Endothelial cell of umbilical vein (primary cell): ENCODE measurements around the gene PRKCD. TPM values are rescaled to one million over a fixed set of nuclear protein-coding genes. Genes with fewer than 3 reads are reported as not detected.

Experiments
- BruUV-seq: library from RNA; stranded (reverse); fragments of 400-500 nt; replicated peaks from 2 replicates; lab custom pipeline; 2021; lab: Mats Ljungman, UMichigan
- CTCF ChIA-PET: fragments of 300-600, 350-600 bp; sonication (Branson Sonifier 250); formaldehyde crosslinking; loops from one replicate; lab custom pipeline; 2021; ENCODE audit warnings: antibody characterized with exemption, inconsistent platforms; lab: Charles Lee
- POLR2A ChIA-PET: fragments of 300-600, 350-600 bp; sonication (Branson Sonifier 250); formaldehyde crosslinking; loops from one replicate; lab custom pipeline; 2021; ENCODE audit warnings: antibody characterized with exemption, inconsistent platforms; lab: Charles Lee
- DNase-seq: peaks from one replicate; pipeline ENCODE4 v3.0.0-alpha.2; 2011; ENCODE audit warnings: low read depth, low spot score
- FAIRE-seq: peaks from 2 replicates; lab custom pipeline; 2011; peaks lifted over from hg19 to GRCh38; lab: Jason Lieb, UNC
- H2AFZ ChIP-seq: 2 replicates; pipeline ENCODE4 v1.6.0; 2012; ENCODE audit warnings: low read depth, low read length, control low read depth, inconsistent platforms
- H3K27ac ChIP-seq: 2 replicates; pipeline ENCODE4 v1.5.1; 2011; ENCODE audit warnings: low read depth, mild to moderate bottlenecking, control low read depth, low read length, moderate library complexity; ENCODE audit not compliant: insufficient read depth
- H3K27me3 ChIP-seq, 2 experiments: 2 replicates each; pipeline versions ENCODE4 v1.6.0 to v1.6.1; 2011; ENCODE audit warnings: low read length in 2 of 2, mixed read lengths in 1 of 2; ENCODE audit not compliant: control insufficient read depth in 2 of 2, insufficient read depth in 2 of 2
- H3K36me3 ChIP-seq, 2 experiments: 2 replicates in 1 of 2; 3 replicates in 1 of 2; pipeline ENCODE4 v1.5.1; 2011; ENCODE audit warnings: low read length in 2 of 2, mild to moderate bottlenecking in 1 of 2, moderate library complexity in 1 of 2; ENCODE audit not compliant: control insufficient read depth in 2 of 2, insufficient read depth in 2 of 2; ENCODE audit errors: extremely low read depth in 1 of 2
- H3K4me1 ChIP-seq: 3 replicates; pipeline ENCODE4 v1.5.1; 2011; ENCODE audit warnings: mild to moderate bottlenecking, low read length; ENCODE audit not compliant: control insufficient read depth, insufficient read depth; ENCODE audit errors: extremely low read depth
- H3K4me2 ChIP-seq: 2 replicates; pipeline ENCODE4 v1.6.1; 2011; ENCODE audit warnings: low read length, control low read depth, mixed read lengths; ENCODE audit not compliant: insufficient read depth
- H3K4me3 ChIP-seq, 3 experiments: fragments of 200-600 bp in 1 of 3; sonication (generic), shearing (Covaris generic) in 1 of 3; replicated peaks in 1 of 3; 2 replicates each; pipeline ENCODE4 v1.5.1; 2011 to 2016; ENCODE audit warnings: control low read depth in 3 of 3, low read length in 3 of 3, mild to moderate bottlenecking in 2 of 3, inconsistent platforms in 1 of 3, low read depth in 1 of 3, moderate library complexity in 1 of 3; ENCODE audit not compliant: insufficient read depth in 1 of 3
- H3K79me2 ChIP-seq: 2 replicates; pipeline ENCODE4 v1.6.0; 2012; ENCODE audit warnings: low read length, inconsistent platforms; ENCODE audit not compliant: control insufficient read depth, insufficient read depth
- H3K9ac ChIP-seq: replicated peaks from 2 replicates; pipeline ENCODE3; 2011; ENCODE audit warnings: low read length, control low read depth; ENCODE audit not compliant: insufficient read depth; ENCODE audit errors: extremely low read depth
- H3K9me1 ChIP-seq: replicated peaks from 3 replicates; pipeline ENCODE4 v1.6.0; 2011; ENCODE audit warnings: mild to moderate bottlenecking, low read length; ENCODE audit not compliant: control insufficient read depth, insufficient read depth; ENCODE audit errors: extremely low read depth
- H3K9me3 ChIP-seq: replicated peaks from 2 replicates; pipeline ENCODE4 v1.5.1; 2012; ENCODE audit warnings: low read length, inconsistent platforms; ENCODE audit not compliant: control insufficient read depth, insufficient read depth
- H4K20me1 ChIP-seq: replicated peaks from 2 replicates; pipeline ENCODE3; 2011; ENCODE audit warnings: mild to moderate bottlenecking, low read length; ENCODE audit not compliant: control insufficient read depth, insufficient read depth; ENCODE audit errors: extremely low read depth
- CTCF ChIP-seq, 2 donors: IDR thresholded peaks; 1 replicate in 1 of 2; 2 replicates in 1 of 2; pipeline ENCODE4 v1.5.1; 2011; ENCODE audit warnings: low read length in 2 of 2, mild to moderate bottlenecking in 2 of 2, moderate library complexity in 2 of 2, control low read depth in 1 of 2, inconsistent platforms in 1 of 2, low read depth in 1 of 2; ENCODE audit not compliant: insufficient read depth in 1 of 2; ENCODE audit errors: extremely low read depth in 1 of 2
- EZH2 ChIP-seq: IDR thresholded peaks from 2 replicates; pipeline ENCODE4 v1.6.1; 2012; ENCODE audit warnings: borderline replicate concordance, low read depth, mild to moderate bottlenecking, moderate library complexity, low read length, inconsistent platforms; ENCODE audit not compliant: severe bottlenecking
- FOS ChIP-seq: IDR thresholded peaks from 2 replicates; pipeline ENCODE4 v1.6.1; 2011; ENCODE audit warnings: mild to moderate bottlenecking, low read length, moderate library complexity, borderline replicate concordance; ENCODE audit not compliant: insufficient read depth
- GATA2 ChIP-seq: IDR thresholded peaks from 2 replicates; pipeline ENCODE4 v1.7.0; 2011; ENCODE audit warnings: low read depth, mild to moderate bottlenecking, moderate library complexity, mixed read lengths, low read length; ENCODE audit not compliant: insufficient read length, insufficient read depth
- JUN ChIP-seq: IDR thresholded peaks from 2 replicates; pipeline ENCODE4 v1.6.1; 2011; ENCODE audit warnings: borderline replicate concordance, low read depth; ENCODE audit not compliant: insufficient read length, insufficient read depth
- MAX ChIP-seq: IDR thresholded peaks from 2 replicates; pipeline ENCODE4 v1.6.1; 2011; ENCODE audit not compliant: insufficient read depth, insufficient read length
- MYC ChIP-seq: IDR thresholded peaks from one replicate; pipeline ENCODE4 v1.6.1; 2011; ENCODE audit warnings: mild to moderate bottlenecking, low read depth, low read length
- POLR2A ChIP-seq: IDR thresholded peaks from 2 replicates; pipeline ENCODE4 v1.6.1; 2012; ENCODE audit warnings: low read depth, mild to moderate bottlenecking, control low read depth, low read length
- POLR2AphosphoS5 ChIP-seq: IDR thresholded peaks from 2 replicates; pipeline ENCODE4 v1.6.1; 2012; ENCODE audit warnings: low read depth, mild to moderate bottlenecking, control low read depth, low read length, moderate library complexity; ENCODE audit not compliant: insufficient read depth
- dilution Hi-C: fragments of 300-500 bp; cut with MboI; formaldehyde crosslinking; loops from one replicate; pipeline ENCODE4 v1.15.0; 2019; ENCODE audit warnings: low sequenced_read_pairs; ENCODE audit not compliant: extremely low pct_ligation_motif_present
- intact Hi-C: fragments of 100-400 bp; cut with micrococcal nuclease; formaldehyde crosslinking; loops from one replicate; pipeline ENCODE4 v1.10.0; 2022
- polyA plus RNA-seq, 4 experiments: library from polyadenylated mRNA; depleted of rRNA in 3 of 4; stranded (reverse) in 3 of 4; unstranded in 1 of 4; fragments of >200 nt; gene quantifications; 2 replicates each; pipeline versions ENCODE4 v1.2.1 to v1.2.3, GENCODE V29; 2011 to 2012; ENCODE audit warnings: missing spikeins in 1 of 4
- total RNA-seq: library from RNA; stranded (reverse); gene quantifications from 2 replicates; pipeline ENCODE4 v1.2.3, GENCODE V29; 2021

Gene PRKCD
- total and polyA plus RNA-seq, 2 donors (not counting 3 experiments of a cell fraction or from before 2014, with no cell fraction given): 15.5 to 19.0 TPM

- POLR2A ChIA-PET: interaction anchor here (0.6 kb wide), 1 partner anchor 31 kb away, joined by 4 read pairs; no protein-coding TSS in a partner anchor
- intact Hi-C loops: no loop called here
- CTCF ChIA-PET: interaction anchor here (1.4 kb wide), 1 partner anchor 61 kb away, joined by 3 read pairs; no protein-coding TSS in a partner anchor
These were observed 51.0 kb downstream of the PRKCD start for GRCh38 chr3:53211706-53212702.

More at GRCh38 chr3:53211706-53212702, 51.0 kb downstream of the PRKCD start:
- no peak overlapping the region for H3K4me3 ChIP-seq
- H3K4me1 ChIP-seq: no peaks in the 10 kb centered on the region
- H3K4me2 ChIP-seq: no peak overlapping the region
- dilution Hi-C loops: no loop called here
- H3K9me3 ChIP-seq: no peaks in the 10 kb centered on the region
- no peaks in the 10 kb centered on the region for H3K79me2 ChIP-seq
- peak; percentile 12 for FAIRE-seq
- H3K27me3 ChIP-seq: no peaks in the 10 kb centered on the region
- no TSS peak for BruUV-seq
- H3K36me3 ChIP-seq: no peaks in the 10 kb centered on the region
- peak overlapping the region; percentile 39 for H2AFZ ChIP-seq
- H3K9me1 ChIP-seq: no peaks in the 10 kb centered on the region
- no peak overlapping the region for H3K27ac ChIP-seq
- TF ChIP-seq MYC (no peak), FOS (no peak), POLR2AphosphoS5 (no peak), CTCF (IDR thresholded peaks at IDR 0.05; ENCODE audit: extremely low read depth in 1 of 2, insufficient read depth in 1 of 2, low read depth in 1 of 2, low read length in 2 of 2) (no peak), GATA2 (no peak), MAX (no peak), EZH2 (no peak), JUN (no peak), POLR2A (no peak)
- no peaks in the 10 kb centered on the region for H4K20me1 ChIP-seq
- no peak for DNase-seq
- no peak overlapping the region for H3K9ac ChIP-seq
